Measurements from ENCODE around the gene THEMIS. TPM values are rescaled to one million over a fixed set of nuclear protein-coding genes. Genes with fewer than 3 reads are reported as not detected.

THEMIS gene
- polyA plus RNA-seq, 1 donor: not detected

- no peak for DNase-seq
Observed at GRCh38 chr6:127858727-127859391, 42.0 kb downstream of the THEMIS start.

- no peak for DNase-seq
Observed at GRCh38 chr6:127857051-127857637, 43.7 kb downstream of the THEMIS start.

- peak; percentile 18 for DNase-seq
Observed at GRCh38 chr6:127855542-127856159, 45.2 kb downstream of the THEMIS start.

- no peak for DNase-seq
Observed at GRCh38 chr6:127854009-127854408, 46.8 kb downstream of the THEMIS start.

- DNase-seq: no peak
Observed at GRCh38 chr6:127851197-127851596, 49.7 kb downstream of the THEMIS start.

GRCh38 chr6:127845242-127845641 lies 55.6 kb downstream of the THEMIS start:
- no peak for DNase-seq

- DNase-seq: no peak
Observed at GRCh38 chr6:127844529-127844928, 56.3 kb downstream of the THEMIS start.

GRCh38 chr6:127843582-127843981 lies 57.3 kb downstream of the THEMIS start:
- DNase-seq: no peak

- DNase-seq: no peak
Observed at GRCh38 chr6:127842562-127842961, 58.3 kb downstream of the THEMIS start.

- DNase-seq: no peak
Observed at GRCh38 chr6:127841811-127842210, 59.0 kb downstream of the THEMIS start.

GRCh38 chr6:127834136-127834535 lies 66.7 kb downstream of the THEMIS start:
- no peak for DNase-seq

- DNase-seq: no peak
Observed at GRCh38 chr6:127833336-127833735, 67.5 kb downstream of the THEMIS start.

GRCh38 chr6:127832381-127832780 lies 68.5 kb downstream of the THEMIS start:
- DNase-seq: no peak

GRCh38 chr6:127824061-127824460 lies 76.8 kb downstream of the THEMIS start:
- DNase-seq: no peak

- no peak for DNase-seq
Observed at GRCh38 chr6:127821431-127821830, 79.4 kb downstream of the THEMIS start.

- DNase-seq: no peak
Observed at GRCh38 chr6:127818149-127818548, 82.7 kb downstream of the THEMIS start.

- DNase-seq: no peak
Observed at GRCh38 chr6:127816643-127817042, 84.2 kb downstream of the THEMIS start.

- DNase-seq: no peak
Observed at GRCh38 chr6:127813699-127814027, 87.2 kb downstream of the THEMIS start.

- no peak for DNase-seq
Observed at GRCh38 chr6:127812985-127813698, 87.7 kb downstream of the THEMIS start.

- no peak for DNase-seq
Observed at GRCh38 chr6:127811900-127812570, 88.8 kb downstream of the THEMIS start.

- DNase-seq: no peak
Observed at GRCh38 chr6:127807806-127808517, 92.9 kb downstream of the THEMIS start.

- no peak for DNase-seq
Observed at GRCh38 chr6:127796713-127797112, 104.1 kb downstream of the THEMIS start.
